ENCODE data around the gene CSNK2A1.

- TF ChIP-seq CTCF (IDR thresholded peaks at IDR 0.05; ENCODE audit: low read depth, low read length) (no peak), EZH2phosphoT487 (IDR thresholded peaks at IDR 0.05; ENCODE audit: low read depth) (no peak)
These were observed 2.8 kb upstream of the CSNK2A1 start for GRCh38 chr20:546353-546752.
